HEK293 (cell line): ENCODE data around the gene METTL8.

ENCODE experiments used
- CTCF ChIA-PET: fragments of 350-600 bp; formaldehyde crosslinking; extraction: SDS; loops from one replicate; lab custom pipeline; 2021; ENCODE audit warnings: antibody characterized with exemption; lab: Yijun Ruan, JAX
- POLR2A ChIA-PET: fragments of 300-600 bp; formaldehyde crosslinking; extraction: SDS; loops from one replicate; lab custom pipeline; 2020; ENCODE audit warnings: antibody characterized with exemption, inconsistent platforms; lab: Yijun Ruan, JAX
- H3K27ac ChIP-seq: fragments of 200-500 bp; sonication (Bioruptor generic); 2 replicates; pipeline ENCODE4 v1.5.1; 2014; ENCODE audit warnings: low read depth, low read length, control low read depth, inconsistent platforms; ENCODE audit errors: extremely low read depth
- H3K36me3 ChIP-seq, 2 experiments: fragments of 200-500 bp in 1 of 2; sonication (Bioruptor generic) in 1 of 2; 1 replicate in 1 of 2; 2 replicates in 1 of 2; pipeline ENCODE4 v1.5.1; 2014 to 2017; ENCODE audit warnings: inconsistent platforms in 2 of 2, low read length in 2 of 2; ENCODE audit not compliant: control insufficient read depth in 2 of 2, insufficient read depth in 1 of 2
- H3K4me1 ChIP-seq: fragments of 200-500 bp; sonication (Bioruptor generic); 2 replicates; pipeline ENCODE4 v1.5.1; 2014; ENCODE audit warnings: mild to moderate bottlenecking, low read length, inconsistent platforms; ENCODE audit not compliant: control insufficient read depth, insufficient read depth
- H3K4me3 ChIP-seq: 2 replicates; pipeline ENCODE4 v1.5.1; 2011; ENCODE audit warnings: low read depth, mild to moderate bottlenecking, control low read depth, low read length, moderate library complexity
- H3K9me3 ChIP-seq: fragments of 200-500 bp; sonication (Bioruptor generic); 2 replicates; pipeline ENCODE4 v1.5.1; 2014; ENCODE audit warnings: low read depth, low read length, inconsistent platforms; ENCODE audit not compliant: control insufficient read depth, insufficient read depth
- OVOL3 ChIP-seq: fragments of 450-650 bp; formaldehyde crosslinking; IDR thresholded peaks from 2 replicates; pipeline ENCODE4 v1.5.1; 2016; ENCODE audit warnings: missing biosample characterization, missing genetic modification characterization
- RBAK ChIP-seq: fragments of 450-650 bp; formaldehyde crosslinking; IDR thresholded peaks from 2 replicates; pipeline ENCODE4 v1.5.1; 2016; ENCODE audit warnings: missing biosample characterization, missing genetic modification characterization
- SALL2 ChIP-seq: fragments of 450-650 bp; formaldehyde crosslinking; IDR thresholded peaks from 2 replicates; pipeline ENCODE4 v1.5.0; 2017; ENCODE audit warnings: missing biosample characterization, mild to moderate bottlenecking, missing genetic modification characterization, borderline replicate concordance
- ZFHX2 ChIP-seq: fragments of 450-650 bp; formaldehyde crosslinking; conservative IDR thresholded peaks from 2 replicates; pipeline ENCODE4 v1.5.1; 2016; ENCODE audit warnings: missing biosample characterization, missing genetic modification characterization
- ZNF114 ChIP-seq: fragments of 450-650 bp; formaldehyde crosslinking; IDR thresholded peaks from 2 replicates; pipeline ENCODE4 v1.5.0; 2017; ENCODE audit warnings: missing biosample characterization, missing genetic modification characterization
- ZNF133 ChIP-seq: fragments of 450-650 bp; formaldehyde crosslinking; IDR thresholded peaks from 2 replicates; pipeline ENCODE4 v1.5.1; 2016; ENCODE audit warnings: missing biosample characterization, missing genetic modification characterization
- ZNF2 ChIP-seq: fragments of 450-650 bp; formaldehyde crosslinking; IDR thresholded peaks from 2 replicates; pipeline ENCODE4 v1.5.1; 2016; ENCODE audit warnings: missing biosample characterization, missing genetic modification characterization
- ZNF202 ChIP-seq: fragments of 450-650 bp; formaldehyde crosslinking; IDR thresholded peaks from 2 replicates; pipeline ENCODE4 v1.5.1; 2016; ENCODE audit warnings: missing biosample characterization, missing genetic modification characterization, borderline replicate concordance
- ZNF223 ChIP-seq: fragments of 450-650 bp; formaldehyde crosslinking; IDR thresholded peaks from 2 replicates; pipeline ENCODE4 v1.5.1; 2016; ENCODE audit warnings: missing biosample characterization, missing genetic modification characterization
- ZNF266 ChIP-seq: fragments of 450-650 bp; formaldehyde crosslinking; IDR thresholded peaks from 2 replicates; pipeline ENCODE4 v1.5.1; 2016; ENCODE audit warnings: missing biosample characterization, missing genetic modification characterization, low read depth
- ZNF341 ChIP-seq: fragments of 450-650 bp; formaldehyde crosslinking; IDR thresholded peaks from 2 replicates; pipeline ENCODE4; 2016; ENCODE audit warnings: low read depth, missing biosample characterization, missing genetic modification characterization
- ZNF394 ChIP-seq: fragments of 450-650 bp; formaldehyde crosslinking; IDR thresholded peaks from 2 replicates; pipeline ENCODE4 v1.5.1; 2016; ENCODE audit warnings: missing biosample characterization, missing genetic modification characterization, mild to moderate bottlenecking, moderate library complexity, borderline replicate concordance
- ZNF677 ChIP-seq: fragments of 450-650 bp; IDR thresholded peaks from 2 replicates; pipeline ENCODE4 v1.5.0; 2018; ENCODE audit warnings: missing biosample characterization, mild to moderate bottlenecking, missing genetic modification characterization, moderate library complexity
- TF ChIP-seq, protein P1 (sequence below): fragments of 450-650 bp; formaldehyde crosslinking; IDR thresholded peaks from 2 replicates; pipeline ENCODE4 v1.5.1; 2017; ENCODE audit warnings: missing biosample characterization, missing genetic modification characterization
- TF ChIP-seq, protein P2 (sequence below): fragments of 450-650 bp; formaldehyde crosslinking; IDR thresholded peaks from 2 replicates; pipeline ENCODE4 v1.5.1; 2016; ENCODE audit warnings: missing biosample characterization, missing genetic modification characterization
- TF ChIP-seq, protein P3 (sequence below): fragments of 450-650 bp; formaldehyde crosslinking; IDR thresholded peaks from 2 replicates; pipeline ENCODE4 v1.5.1; 2017; ENCODE audit warnings: missing biosample characterization, mild to moderate bottlenecking, missing genetic modification characterization, moderate library complexity
- TF ChIP-seq, protein P4 (sequence below): fragments of 450-650 bp; formaldehyde crosslinking; IDR thresholded peaks from 2 replicates; pipeline ENCODE4 v1.5.1; 2016; ENCODE audit warnings: missing biosample characterization, missing genetic modification characterization
- TF ChIP-seq, protein P5 (sequence below): fragments of 450-650 bp; formaldehyde crosslinking; conservative IDR thresholded peaks from 2 replicates; pipeline ENCODE4 v1.5.1; 2016; ENCODE audit warnings: low read depth, missing biosample characterization, missing genetic modification characterization

METTL8 gene

DNA sequence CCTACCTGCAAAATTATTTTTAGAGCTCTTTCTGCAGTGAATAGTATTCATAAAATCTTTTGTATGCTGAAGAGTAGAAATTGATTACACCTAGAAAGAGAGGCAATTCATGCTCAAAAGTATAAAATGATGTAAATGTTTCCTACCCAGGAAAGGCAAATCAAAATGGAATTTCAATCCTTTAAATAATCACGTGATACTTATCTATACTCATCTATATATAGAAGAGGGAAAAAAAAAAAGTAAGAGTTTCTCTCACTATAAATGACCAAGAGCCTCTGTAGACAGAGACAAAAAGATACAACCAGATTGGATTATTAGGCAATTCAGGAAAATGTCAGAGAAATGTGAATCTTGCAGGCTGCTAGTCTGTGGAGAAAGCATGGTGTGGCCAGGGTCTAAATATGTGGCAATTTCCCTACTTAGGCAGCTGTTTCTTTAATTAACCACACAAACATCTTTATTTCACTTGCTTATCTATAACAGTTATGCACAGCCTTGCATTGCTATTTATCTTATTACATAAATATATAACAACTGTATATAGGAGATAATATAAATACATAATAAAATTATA lies 39.5 kb downstream of the METTL8 start (continued):
- TF ChIP-seq, protein P1, sequence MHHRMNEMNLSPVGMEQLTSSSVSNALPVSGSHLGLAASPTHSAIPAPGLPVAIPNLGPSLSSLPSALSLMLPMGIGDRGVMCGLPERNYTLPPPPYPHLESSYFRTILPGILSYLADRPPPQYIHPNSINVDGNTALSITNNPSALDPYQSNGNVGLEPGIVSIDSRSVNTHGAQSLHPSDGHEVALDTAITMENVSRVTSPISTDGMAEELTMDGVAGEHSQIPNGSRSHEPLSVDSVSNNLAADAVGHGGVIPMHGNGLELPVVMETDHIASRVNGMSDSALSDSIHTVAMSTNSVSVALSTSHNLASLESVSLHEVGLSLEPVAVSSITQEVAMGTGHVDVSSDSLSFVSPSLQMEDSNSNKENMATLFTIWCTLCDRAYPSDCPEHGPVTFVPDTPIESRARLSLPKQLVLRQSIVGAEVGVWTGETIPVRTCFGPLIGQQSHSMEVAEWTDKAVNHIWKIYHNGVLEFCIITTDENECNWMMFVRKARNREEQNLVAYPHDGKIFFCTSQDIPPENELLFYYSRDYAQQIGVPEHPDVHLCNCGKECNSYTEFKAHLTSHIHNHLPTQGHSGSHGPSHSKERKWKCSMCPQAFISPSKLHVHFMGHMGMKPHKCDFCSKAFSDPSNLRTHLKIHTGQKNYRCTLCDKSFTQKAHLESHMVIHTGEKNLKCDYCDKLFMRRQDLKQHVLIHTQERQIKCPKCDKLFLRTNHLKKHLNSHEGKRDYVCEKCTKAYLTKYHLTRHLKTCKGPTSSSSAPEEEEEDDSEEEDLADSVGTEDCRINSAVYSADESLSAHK (tag by site-specific recombination), result no peak
- TF ChIP-seq ZFHX2 (tag by site-specific recombination) (no peak), ZNF202 (tag by site-specific recombination) (no peak), SALL2 (tag by site-specific recombination) (no peak), ZNF2 (tag by site-specific recombination) (no peak)

DNA sequence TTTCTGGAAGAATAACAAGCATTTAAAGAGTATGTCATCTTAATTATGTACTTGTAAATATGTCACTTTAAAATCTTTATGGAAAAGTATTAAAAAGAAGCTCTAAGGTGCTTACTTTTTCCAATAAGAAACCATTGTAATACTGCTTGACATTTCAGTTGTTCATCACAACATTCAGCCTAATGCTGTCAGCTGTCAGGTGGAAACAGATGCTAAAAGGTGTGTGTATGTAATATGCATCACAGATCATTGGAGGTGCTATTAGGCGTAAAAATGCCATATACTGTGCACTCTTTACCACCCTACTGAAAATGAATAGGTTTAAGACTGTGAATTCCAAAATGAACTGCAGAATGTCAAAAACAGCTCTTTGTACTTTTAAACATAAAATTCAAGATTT lies 40.3 kb downstream of the METTL8 start:
- no peak overlapping the region for H3K4me3 ChIP-seq
- H3K9me3 ChIP-seq, result no peaks in the 10 kb centered on the region
- CTCF ChIA-PET, result interaction anchor here (0.7 kb wide), 1 partner anchor 23 kb away, joined by 3 read pairs; no protein-coding TSS in a partner anchor
- H3K36me3 ChIP-seq, result no peaks in the 10 kb centered on the region; a peak in 1 of 3 replicates
- H3K4me1 ChIP-seq, result peaks cover 10% of the 10 kb centered on the region; the same call in 1 of the 2 replicates
- no peak overlapping the region for H3K27ac ChIP-seq
- POLR2A ChIA-PET, result interaction anchor here (0.6 kb wide), 1 partner anchor 426 kb away, joined by 3 read pairs; no protein-coding TSS in a partner anchor
- TF ChIP-seq ZNF677 (tag by site-specific recombination), result no peak
- TF ChIP-seq ZNF394 (tag by site-specific recombination), result no peak
- no peak for TF ChIP-seq OVOL3 (tag by site-specific recombination)
- TF ChIP-seq, protein P2, sequence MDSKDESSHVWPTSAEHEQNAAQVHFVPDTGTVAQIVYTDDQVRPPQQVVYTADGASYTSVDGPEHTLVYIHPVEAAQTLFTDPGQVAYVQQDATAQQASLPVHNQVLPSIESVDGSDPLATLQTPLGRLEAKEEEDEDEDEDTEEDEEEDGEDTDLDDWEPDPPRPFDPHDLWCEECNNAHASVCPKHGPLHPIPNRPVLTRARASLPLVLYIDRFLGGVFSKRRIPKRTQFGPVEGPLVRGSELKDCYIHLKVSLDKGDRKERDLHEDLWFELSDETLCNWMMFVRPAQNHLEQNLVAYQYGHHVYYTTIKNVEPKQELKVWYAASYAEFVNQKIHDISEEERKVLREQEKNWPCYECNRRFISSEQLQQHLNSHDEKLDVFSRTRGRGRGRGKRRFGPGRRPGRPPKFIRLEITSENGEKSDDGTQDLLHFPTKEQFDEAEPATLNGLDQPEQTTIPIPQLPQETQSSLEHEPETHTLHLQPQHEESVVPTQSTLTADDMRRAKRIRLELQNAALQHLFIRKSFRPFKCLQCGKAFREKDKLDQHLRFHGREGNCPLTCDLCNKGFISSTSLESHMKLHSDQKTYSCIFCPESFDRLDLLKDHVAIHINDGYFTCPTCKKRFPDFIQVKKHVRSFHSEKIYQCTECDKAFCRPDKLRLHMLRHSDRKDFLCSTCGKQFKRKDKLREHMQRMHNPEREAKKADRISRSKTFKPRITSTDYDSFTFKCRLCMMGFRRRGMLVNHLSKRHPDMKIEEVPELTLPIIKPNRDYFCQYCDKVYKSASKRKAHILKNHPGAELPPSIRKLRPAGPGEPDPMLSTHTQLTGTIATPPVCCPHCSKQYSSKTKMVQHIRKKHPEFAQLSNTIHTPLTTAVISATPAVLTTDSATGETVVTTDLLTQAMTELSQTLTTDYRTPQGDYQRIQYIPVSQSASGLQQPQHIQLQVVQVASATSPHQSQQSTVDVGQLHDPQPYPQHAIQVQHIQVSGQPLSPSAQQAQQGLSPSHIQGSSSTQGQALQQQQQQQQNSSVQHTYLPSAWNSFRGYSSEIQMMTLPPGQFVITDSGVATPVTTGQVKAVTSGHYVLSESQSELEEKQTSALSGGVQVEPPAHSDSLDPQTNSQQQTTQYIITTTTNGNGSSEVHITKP (tag by site-specific recombination), result no peak
- TF ChIP-seq, protein P3, sequence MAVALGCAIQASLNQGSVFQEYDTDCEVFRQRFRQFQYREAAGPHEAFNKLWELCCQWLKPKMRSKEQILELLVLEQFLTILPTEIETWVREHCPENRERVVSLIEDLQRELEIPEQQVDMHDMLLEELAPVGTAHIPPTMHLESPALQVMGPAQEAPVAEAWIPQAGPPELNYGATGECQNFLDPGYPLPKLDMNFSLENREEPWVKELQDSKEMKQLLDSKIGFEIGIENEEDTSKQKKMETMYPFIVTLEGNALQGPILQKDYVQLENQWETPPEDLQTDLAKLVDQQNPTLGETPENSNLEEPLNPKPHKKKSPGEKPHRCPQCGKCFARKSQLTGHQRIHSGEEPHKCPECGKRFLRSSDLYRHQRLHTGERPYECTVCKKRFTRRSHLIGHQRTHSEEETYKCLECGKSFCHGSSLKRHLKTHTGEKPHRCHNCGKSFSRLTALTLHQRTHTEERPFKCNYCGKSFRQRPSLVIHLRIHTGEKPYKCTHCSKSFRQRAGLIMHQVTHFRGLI (tag by site-specific recombination), result no peak
- no peak for TF ChIP-seq ZNF114 (tag by site-specific recombination)
- TF ChIP-seq, protein P4, sequence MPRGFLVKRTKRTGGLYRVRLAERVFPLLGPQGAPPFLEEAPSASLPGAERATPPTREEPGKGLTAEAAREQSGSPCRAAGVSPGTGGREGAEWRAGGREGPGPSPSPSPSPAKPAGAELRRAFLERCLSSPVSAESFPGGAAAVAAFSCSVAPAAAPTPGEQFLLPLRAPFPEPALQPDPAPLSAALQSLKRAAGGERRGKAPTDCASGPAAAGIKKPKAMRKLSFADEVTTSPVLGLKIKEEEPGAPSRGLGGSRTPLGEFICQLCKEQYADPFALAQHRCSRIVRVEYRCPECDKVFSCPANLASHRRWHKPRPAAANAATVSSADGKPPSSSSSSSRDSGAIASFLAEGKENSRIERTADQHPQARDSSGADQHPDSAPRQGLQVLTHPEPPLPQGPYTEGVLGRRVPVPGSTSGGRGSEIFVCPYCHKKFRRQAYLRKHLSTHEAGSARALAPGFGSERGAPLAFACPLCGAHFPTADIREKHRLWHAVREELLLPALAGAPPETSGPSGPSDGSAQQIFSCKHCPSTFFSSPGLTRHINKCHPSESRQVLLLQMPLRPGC (tag by site-specific recombination), result no peak
- no peak for TF ChIP-seq ZNF341 (tag by site-specific recombination)
- no peak for TF ChIP-seq ZNF223 (tag by site-specific recombination)
- no peak for TF ChIP-seq ZNF133 (tag by site-specific recombination)
- no peak for TF ChIP-seq ZNF266 (tag by site-specific recombination)
- TF ChIP-seq, protein P5, sequence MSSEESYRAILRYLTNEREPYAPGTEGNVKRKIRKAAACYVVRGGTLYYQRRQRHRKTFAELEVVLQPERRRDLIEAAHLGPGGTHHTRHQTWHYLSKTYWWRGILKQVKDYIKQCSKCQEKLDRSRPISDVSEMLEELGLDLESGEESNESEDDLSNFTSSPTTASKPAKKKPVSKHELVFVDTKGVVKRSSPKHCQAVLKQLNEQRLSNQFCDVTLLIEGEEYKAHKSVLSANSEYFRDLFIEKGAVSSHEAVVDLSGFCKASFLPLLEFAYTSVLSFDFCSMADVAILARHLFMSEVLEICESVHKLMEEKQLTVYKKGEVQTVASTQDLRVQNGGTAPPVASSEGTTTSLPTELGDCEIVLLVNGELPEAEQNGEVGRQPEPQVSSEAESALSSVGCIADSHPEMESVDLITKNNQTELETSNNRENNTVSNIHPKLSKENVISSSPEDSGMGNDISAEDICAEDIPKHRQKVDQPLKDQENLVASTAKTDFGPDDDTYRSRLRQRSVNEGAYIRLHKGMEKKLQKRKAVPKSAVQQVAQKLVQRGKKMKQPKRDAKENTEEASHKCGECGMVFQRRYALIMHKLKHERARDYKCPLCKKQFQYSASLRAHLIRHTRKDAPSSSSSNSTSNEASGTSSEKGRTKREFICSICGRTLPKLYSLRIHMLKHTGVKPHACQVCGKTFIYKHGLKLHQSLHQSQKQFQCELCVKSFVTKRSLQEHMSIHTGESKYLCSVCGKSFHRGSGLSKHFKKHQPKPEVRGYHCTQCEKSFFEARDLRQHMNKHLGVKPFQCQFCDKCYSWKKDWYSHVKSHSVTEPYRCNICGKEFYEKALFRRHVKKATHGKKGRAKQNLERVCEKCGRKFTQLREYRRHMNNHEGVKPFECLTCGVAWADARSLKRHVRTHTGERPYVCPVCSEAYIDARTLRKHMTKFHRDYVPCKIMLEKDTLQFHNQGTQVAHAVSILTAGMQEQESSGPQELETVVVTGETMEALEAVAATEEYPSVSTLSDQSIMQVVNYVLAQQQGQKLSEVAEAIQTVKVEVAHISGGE (tag by site-specific recombination), result no peak
- TF ChIP-seq ZNF202 (tag by site-specific recombination), result no peak
- TF ChIP-seq RBAK (tag by site-specific recombination), result no peak
